ENCODE measurements around the gene TRAT1. TPM values are rescaled to one million over a fixed set of nuclear protein-coding genes. Genes with fewer than 3 reads are reported as not detected.

TRAT1 gene
- total RNA-seq, 4 donors from 2014 or later, result 2.3 to 3.3 TPM; not detected in 2

GRCh38 chr3:108899530-108899929 lies 76.9 kb downstream of the TRAT1 start:
- no peak overlapping the region for H3K4me3 ChIP-seq
- no peaks in the 10 kb centered on the region for H3K36me3 ChIP-seq
- no peaks in the 10 kb centered on the region for H3K4me1 ChIP-seq
- no peaks in the 10 kb centered on the region for H3K27me3 ChIP-seq
- no peak for DNase-seq
- H3K9me3 ChIP-seq, result no peaks in the 10 kb centered on the region
- no peak overlapping the region for H3K27ac ChIP-seq
- TF ChIP-seq, protein P1, sequence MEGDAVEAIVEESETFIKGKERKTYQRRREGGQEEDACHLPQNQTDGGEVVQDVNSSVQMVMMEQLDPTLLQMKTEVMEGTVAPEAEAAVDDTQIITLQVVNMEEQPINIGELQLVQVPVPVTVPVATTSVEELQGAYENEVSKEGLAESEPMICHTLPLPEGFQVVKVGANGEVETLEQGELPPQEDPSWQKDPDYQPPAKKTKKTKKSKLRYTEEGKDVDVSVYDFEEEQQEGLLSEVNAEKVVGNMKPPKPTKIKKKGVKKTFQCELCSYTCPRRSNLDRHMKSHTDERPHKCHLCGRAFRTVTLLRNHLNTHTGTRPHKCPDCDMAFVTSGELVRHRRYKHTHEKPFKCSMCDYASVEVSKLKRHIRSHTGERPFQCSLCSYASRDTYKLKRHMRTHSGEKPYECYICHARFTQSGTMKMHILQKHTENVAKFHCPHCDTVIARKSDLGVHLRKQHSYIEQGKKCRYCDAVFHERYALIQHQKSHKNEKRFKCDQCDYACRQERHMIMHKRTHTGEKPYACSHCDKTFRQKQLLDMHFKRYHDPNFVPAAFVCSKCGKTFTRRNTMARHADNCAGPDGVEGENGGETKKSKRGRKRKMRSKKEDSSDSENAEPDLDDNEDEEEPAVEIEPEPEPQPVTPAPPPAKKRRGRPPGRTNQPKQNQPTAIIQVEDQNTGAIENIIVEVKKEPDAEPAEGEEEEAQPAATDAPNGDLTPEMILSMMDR (IDR thresholded peaks at IDR 0.05), result no peak
- no peak for TF ChIP-seq POLR2A (IDR thresholded peaks at IDR 0.05)

Other genes with a start within 250 kb of the TRAT1 start
- gene CIP2A, start 233.3 kb upstream of the TRAT1 start, total RNA-seq, result 1 to 10 TPM; 2.1 to 7.4 (median 4.5) TPM
- 10 to 100 TPM in 1 of 4 donors, 1 to 10 TPM in 3; 4.6 to 21.5 (median 5.9) TPM for gene DZIP3, start 233.1 kb upstream of the TRAT1 start, total RNA-seq
- gene RETNLB, start 65.4 kb upstream of the TRAT1 start, total RNA-seq, result 10 to 100 TPM; 10.2 to 42.1 (median 16.5) TPM
- not detected for gene GUCA1C, start 131.1 kb downstream of the TRAT1 start, total RNA-seq

Data from Peyer's patch (tissue), 4 donors.